ENCODE results near the gene LARGE1. TPM values are rescaled to one million over a fixed set of nuclear protein-coding genes. Genes with fewer than 3 reads are reported as not detected.

Gene LARGE1
- polyA plus RNA-seq, 5 donors: 25.2 to 39.4 (median 31.5) TPM

- DNase-seq: no peak
These were observed 664.5 kb downstream of the LARGE1 start for GRCh38 chr22:33255791-33256190.

GRCh38 chr22:33248948-33249347, 671.3 kb downstream of the LARGE1 start:
- DNase-seq: no peak

- no peak for DNase-seq
These were observed 672.5 kb downstream of the LARGE1 start for GRCh38 chr22:33247758-33248157.

GRCh38 chr22:33242078-33242477, 678.2 kb downstream of the LARGE1 start:
- DNase-seq: no peak

GRCh38 chr22:33240888-33241475, 679.3 kb downstream of the LARGE1 start:
- no peak for DNase-seq

GRCh38 chr22:33232071-33232470, 688.2 kb downstream of the LARGE1 start:
- no peak for DNase-seq

- DNase-seq: no peak
These were observed 692.5 kb downstream of the LARGE1 start for GRCh38 chr22:33227791-33228190.

GRCh38 chr22:33224841-33225240, 695.4 kb downstream of the LARGE1 start:
- DNase-seq: no peak

Data from right lung (tissue), 5 donors.